ENCODE results near the gene ANKRD53. TPM values are rescaled to one million over a fixed set of nuclear protein-coding genes. Genes with fewer than 3 reads are reported as not detected.

Gene ANKRD53
- total and polyA plus RNA-seq, 2 donors (not counting 1 experiment from before 2014, with no cell fraction given) = 0.84 TPM

DNA sequence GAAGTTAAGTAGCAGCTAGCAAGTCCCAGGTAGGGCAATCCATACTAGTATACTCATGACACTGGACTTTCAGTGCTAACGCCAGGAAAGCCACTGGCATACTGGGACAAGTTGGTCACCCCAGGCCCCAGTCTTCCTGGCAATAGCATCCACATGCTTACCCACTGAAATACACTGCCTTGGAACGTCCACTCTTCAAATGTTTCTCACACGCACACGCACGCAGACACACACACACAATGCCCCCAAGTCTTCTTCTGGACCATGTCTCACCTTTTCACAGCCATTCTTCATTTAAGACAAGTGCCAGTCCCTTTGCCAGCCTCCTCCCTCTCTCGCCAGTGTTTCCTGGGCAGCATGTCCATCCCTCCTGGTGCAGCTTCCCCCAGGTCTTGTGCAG, 25.0 kb downstream of the ANKRD53 start:
- H3K36me3 ChIP-seq (replicated peaks in 1 of 2; ENCODE audit: control extremely low read depth in 1 of 2, control insufficient read depth in 1 of 2, extremely low read depth in 1 of 2, insufficient read depth in 2 of 2, low read length in 1 of 2) = no peaks in the 10 kb centered on the region
- H2AFZ ChIP-seq (ENCODE audit: insufficient read depth, low read depth, low read length, poor library complexity, severe bottlenecking) = no peak overlapping the region
- no peak overlapping the region for H3K27ac ChIP-seq (ENCODE audit: low read length in 2 of 2)
- peaks cover 12% of the 10 kb centered on the region for H3K27me3 Mint-ChIP-seq
- peaks cover 5% of the 10 kb centered on the region for H3K4me1 Mint-ChIP-seq
- H3K9me3 ChIP-seq (ENCODE audit: control extremely low read depth in 1 of 3, control insufficient read depth in 2 of 3, insufficient read depth in 1 of 3, low read length in 2 of 3) = peaks cover 0 to 5% (median 0%) of the 10 kb centered on the region in 3 donors
- no peak overlapping the region for H3K9ac ChIP-seq (ENCODE audit: low read length)
- H4K20me1 ChIP-seq (ENCODE audit: control insufficient read depth, insufficient read depth, low read length, poor library complexity, severe bottlenecking) = no peaks in the 10 kb centered on the region
- no peak overlapping the region for H3K4me3 Mint-ChIP-seq
- no peaks in the 10 kb centered on the region for H3K27me3 ChIP-seq (replicated peaks in 1 of 4; ENCODE audit: control extremely low read depth in 1 of 4, control insufficient read depth in 3 of 4, insufficient read depth in 4 of 4, low read length in 3 of 4)
- 93% methylated on average over 5 of the region's 6 CpGs for WGBS (ENCODE audit: insufficient coverage)
- no peak for TF ChIP-seq CTCF (IDR thresholded peaks at IDR 0.05)
- TF ChIP-seq EZH2 (IDR thresholded peaks at IDR 0.05; ENCODE audit: borderline replicate concordance, insufficient read depth, low read depth, low read length, poor library complexity, severe bottlenecking) = no peak
- POLR2A ChIA-PET = no interaction called here
- DNase-seq = no peak
- no peak overlapping the region for H3K4me3 ChIP-seq (ENCODE audit: control extremely low read depth in 1 of 5, extremely low read depth in 1 of 5, insufficient read depth in 1 of 5, low read depth in 2 of 5, low read length in 4 of 5)
- intact Hi-C loops (cut with micrococcal nuclease) = no loop called here
- no peak for ATAC-seq (ENCODE audit: low read depth)
- peaks cover 3 to 10% of the 10 kb centered on the region in 2 donors for H3K4me1 ChIP-seq (ENCODE audit: control insufficient read depth in 2 of 2, insufficient read depth in 2 of 2, low read length in 2 of 2)
- H3K27ac Mint-ChIP-seq = no peak overlapping the region
- H3K79me2 ChIP-seq (ENCODE audit: control insufficient read depth, insufficient read depth, low read length) = no peaks in the 10 kb centered on the region
- CTCF ChIA-PET = interaction anchor here (3.4 kb wide), 1 partner anchor 38 kb away, joined by 49 read pairs; no protein-coding TSS in a partner anchor
- no peaks in the 10 kb centered on the region for H3K9me3 Mint-ChIP-seq (ENCODE audit: insufficient read depth)
- H3K4me2 ChIP-seq (replicated peaks; ENCODE audit: low read depth, low read length, poor library complexity, severe bottlenecking) = no peak overlapping the region

- 88% methylated on average over 8 of the region's 11 CpGs for WGBS (ENCODE audit: insufficient coverage)
- no peak overlapping the region for H3K4me3 Mint-ChIP-seq
- no peaks in the 10 kb centered on the region for H3K27me3 ChIP-seq (replicated peaks in 1 of 4; ENCODE audit: control extremely low read depth in 1 of 4, control insufficient read depth in 3 of 4, insufficient read depth in 4 of 4, low read length in 3 of 4)
- intact Hi-C loops (cut with micrococcal nuclease) = no loop called here
- H3K27ac Mint-ChIP-seq = no peak overlapping the region
- H3K4me2 ChIP-seq (replicated peaks; ENCODE audit: low read depth, low read length, poor library complexity, severe bottlenecking) = no peak overlapping the region
- DNase-seq (no peak), ATAC-seq (ENCODE audit: low read depth) (no peak)
- no peaks in the 10 kb centered on the region for H3K9me3 Mint-ChIP-seq (ENCODE audit: insufficient read depth)
- TF ChIP-seq CTCF (IDR thresholded peaks at IDR 0.05) = no peak
- TF ChIP-seq EZH2 (IDR thresholded peaks at IDR 0.05; ENCODE audit: borderline replicate concordance, insufficient read depth, low read depth, low read length, poor library complexity, severe bottlenecking) = no peak
- H3K4me1 ChIP-seq (ENCODE audit: control insufficient read depth in 2 of 2, insufficient read depth in 2 of 2, low read length in 2 of 2) = peaks cover 3 to 10% of the 10 kb centered on the region in 2 donors
- no peaks in the 10 kb centered on the region for H3K79me2 ChIP-seq (ENCODE audit: control insufficient read depth, insufficient read depth, low read length)
- H2AFZ ChIP-seq (ENCODE audit: insufficient read depth, low read depth, low read length, poor library complexity, severe bottlenecking) = no peak overlapping the region
- H3K9me3 ChIP-seq (ENCODE audit: control extremely low read depth in 1 of 3, control insufficient read depth in 2 of 3, insufficient read depth in 1 of 3, low read length in 2 of 3) = peaks cover 0 to 5% (median 0%) of the 10 kb centered on the region in 3 donors
- ChIA-PET CTCF (interaction anchor here (0.8 to 2.0 kb wide), 2 partner anchors 20 to 39 kb away, joined by 3 to 11 read pairs; no protein-coding TSS in a partner anchor), POLR2A (no interaction called here)
- no peak overlapping the region for H3K9ac ChIP-seq (ENCODE audit: low read length)
- H3K4me1 Mint-ChIP-seq = peaks cover 5% of the 10 kb centered on the region
- H4K20me1 ChIP-seq (ENCODE audit: control insufficient read depth, insufficient read depth, low read length, poor library complexity, severe bottlenecking) = no peaks in the 10 kb centered on the region
- no peak overlapping the region for H3K4me3 ChIP-seq (ENCODE audit: control extremely low read depth in 1 of 5, extremely low read depth in 1 of 5, insufficient read depth in 1 of 5, low read depth in 2 of 5, low read length in 4 of 5)
- no peaks in the 10 kb centered on the region for H3K36me3 ChIP-seq (replicated peaks in 1 of 2; ENCODE audit: control extremely low read depth in 1 of 2, control insufficient read depth in 1 of 2, extremely low read depth in 1 of 2, insufficient read depth in 2 of 2, low read length in 1 of 2)
- H3K27me3 Mint-ChIP-seq = peaks cover 15% of the 10 kb centered on the region
- H3K27ac ChIP-seq (ENCODE audit: low read length in 2 of 2) = no peak overlapping the region
Observed at GRCh38 chr2:71003966-71004755, 25.7 kb downstream of the ANKRD53 start.
